Activated T-cell treated with anti-CD3 and anti-CD28 coated beads for 48 hours (primary cell): Measurements from ENCODE around the gene ZNF358.
A peak's percentile ranks its signal among the peaks of the same experiment; 100 is the strongest.

ENCODE experiments used
- DNase-seq: peaks from one replicate; pipeline ENCODE4 v3.0.0-alpha.2; 2020; ENCODE audit warnings: low read depth

ZNF358 gene

DNA sequence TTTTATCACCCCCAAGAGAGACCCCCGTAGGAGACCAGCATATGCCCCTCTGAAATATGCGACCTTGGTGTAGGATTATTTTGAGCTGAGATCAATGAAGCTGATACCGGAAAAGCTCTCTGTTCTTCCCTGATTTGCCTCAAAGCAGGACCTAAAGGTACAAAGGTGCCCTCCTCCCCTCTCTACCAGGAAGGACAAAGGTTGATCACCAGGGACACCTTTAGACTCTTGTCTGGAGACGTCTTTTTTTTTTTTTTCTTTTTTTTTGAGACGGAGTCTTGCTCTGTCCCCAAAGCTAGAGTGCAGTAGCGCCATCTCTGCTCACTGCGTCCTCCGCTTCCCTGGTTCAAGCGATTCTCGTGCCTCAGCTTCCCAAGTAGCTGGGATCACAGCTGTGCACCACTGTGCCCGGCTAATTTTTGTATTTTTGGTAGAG lies 26.3 kb upstream of the ZNF358 start:
- DNase-seq, result no peak

DNA sequence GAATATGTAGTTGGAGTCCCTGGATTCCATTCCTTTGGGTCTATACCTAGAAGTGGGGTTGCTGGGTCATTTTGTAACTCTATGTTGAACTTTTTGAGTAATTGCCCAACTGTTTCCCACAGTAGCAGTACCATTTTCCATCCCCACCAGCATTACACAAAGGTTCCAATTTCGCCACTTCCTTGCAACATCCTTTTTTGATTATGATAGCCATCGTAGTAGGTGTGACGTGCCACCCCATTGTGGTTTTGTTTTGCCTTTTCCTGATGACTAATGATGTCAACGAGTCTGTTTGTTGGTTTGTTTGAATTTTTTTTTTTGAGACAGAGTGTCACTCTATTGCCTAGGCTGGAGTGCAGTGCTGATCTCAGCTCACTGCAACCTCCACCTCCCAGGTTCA lies 23.8 kb upstream of the ZNF358 start:
- DNase-seq, result peak; percentile 51

DNA sequence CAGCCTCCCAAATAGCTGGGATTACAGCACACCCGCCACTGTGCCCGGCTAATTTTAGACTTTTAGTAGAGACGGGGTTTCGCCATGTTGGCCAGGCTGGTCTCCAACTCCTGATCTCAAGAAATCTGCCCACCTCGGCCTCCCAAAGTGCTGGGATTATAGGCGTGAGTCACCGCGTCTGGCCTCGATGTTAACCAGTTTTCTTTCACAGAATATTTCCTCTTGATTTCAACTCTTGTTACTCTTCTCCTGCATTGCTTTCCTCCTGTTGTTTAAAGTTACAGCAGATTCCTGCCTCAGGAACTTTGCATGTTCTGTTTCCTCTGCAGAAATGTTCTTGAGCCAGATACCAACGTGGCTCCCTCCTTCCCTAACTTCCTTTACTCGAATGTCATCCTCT lies 23.3 kb upstream of the ZNF358 start:
- DNase-seq, result no peak

DNA sequence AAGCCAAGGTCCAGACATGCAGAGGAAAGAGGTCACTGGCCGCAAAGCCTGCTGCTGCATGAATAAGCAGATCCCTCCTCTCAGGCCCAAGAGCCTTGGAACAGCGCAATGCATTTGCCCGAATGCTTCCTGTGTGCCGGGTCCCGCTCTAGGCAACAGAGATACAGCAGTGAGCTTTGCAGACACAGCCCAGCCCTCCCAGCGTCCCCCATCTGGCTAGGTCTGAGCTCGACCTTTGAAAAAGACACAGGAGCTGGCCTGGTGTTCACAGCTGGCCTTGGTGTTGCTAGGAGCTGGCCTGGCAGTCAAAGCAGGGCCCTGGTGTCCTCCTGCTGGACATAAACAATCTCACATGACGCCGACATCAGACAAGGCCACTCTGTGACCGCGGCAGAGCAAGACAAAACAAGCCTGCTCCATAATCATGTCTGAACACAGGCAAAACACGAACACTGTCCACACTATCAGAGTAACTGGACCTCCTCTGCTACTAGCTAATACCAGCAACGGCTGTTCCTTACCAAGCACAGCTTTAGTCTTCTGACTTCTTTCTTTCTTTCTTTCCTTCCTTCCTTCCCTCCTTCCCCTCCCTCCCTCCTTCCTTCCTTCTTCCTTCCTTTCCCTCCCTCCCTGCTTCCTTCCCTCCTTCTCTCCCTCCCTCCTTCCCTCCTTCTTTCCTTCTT lies 21.3 kb upstream of the ZNF358 start:
- DNase-seq, result no peak

DNA sequence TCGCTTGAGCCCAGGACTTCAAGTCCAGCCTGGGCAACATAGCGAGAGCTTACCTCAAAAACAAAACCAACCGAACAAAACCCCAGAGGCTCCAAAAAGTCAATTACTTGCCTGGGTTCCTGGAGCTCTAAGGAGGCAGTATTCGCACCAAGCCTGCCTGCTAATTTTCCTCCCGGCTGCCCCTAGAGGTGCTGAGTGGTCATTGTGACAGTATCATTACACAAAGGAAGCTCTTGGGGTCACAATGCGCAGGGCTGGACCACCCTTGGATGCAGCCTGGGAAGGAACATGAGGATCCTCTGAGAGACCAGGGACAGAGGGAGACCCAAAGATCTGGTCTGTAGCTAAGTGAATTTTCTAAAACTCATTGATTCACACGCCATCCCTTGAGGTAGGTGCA lies 18.6 kb upstream of the ZNF358 start:
- no peak for DNase-seq

DNA sequence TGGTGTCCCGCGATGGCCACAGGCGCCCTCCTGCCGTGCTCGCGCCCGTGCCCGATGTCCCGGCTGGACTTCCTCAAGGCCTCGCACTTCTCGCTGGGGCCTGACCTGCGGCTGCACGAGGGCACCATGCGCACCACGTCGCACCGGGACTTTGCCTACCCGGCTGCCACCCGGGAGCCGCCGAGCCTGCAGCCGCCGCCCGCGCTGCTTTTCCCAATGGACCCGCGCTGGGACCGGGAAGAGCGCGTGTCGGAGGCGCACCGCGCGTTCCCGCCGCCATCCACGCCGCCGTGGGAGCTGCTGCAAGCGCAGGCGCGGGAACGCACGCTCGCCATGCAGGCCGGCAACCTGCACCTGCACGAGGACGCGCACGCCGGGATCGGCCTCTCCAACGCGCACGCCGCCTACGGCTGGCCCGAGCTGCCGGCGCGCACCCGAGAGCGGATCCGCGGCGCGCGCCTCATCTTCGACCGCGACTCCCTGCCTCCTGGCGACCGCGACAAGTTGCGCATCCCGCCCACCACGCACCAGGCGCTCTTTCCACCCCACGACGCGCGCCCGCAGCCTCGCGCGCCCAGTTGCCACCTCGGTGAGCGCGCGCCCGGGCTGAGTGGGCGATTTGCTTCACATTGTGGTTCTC lies 15.0 kb upstream of the ZNF358 start:
- peak; percentile 66 for DNase-seq

DNA sequence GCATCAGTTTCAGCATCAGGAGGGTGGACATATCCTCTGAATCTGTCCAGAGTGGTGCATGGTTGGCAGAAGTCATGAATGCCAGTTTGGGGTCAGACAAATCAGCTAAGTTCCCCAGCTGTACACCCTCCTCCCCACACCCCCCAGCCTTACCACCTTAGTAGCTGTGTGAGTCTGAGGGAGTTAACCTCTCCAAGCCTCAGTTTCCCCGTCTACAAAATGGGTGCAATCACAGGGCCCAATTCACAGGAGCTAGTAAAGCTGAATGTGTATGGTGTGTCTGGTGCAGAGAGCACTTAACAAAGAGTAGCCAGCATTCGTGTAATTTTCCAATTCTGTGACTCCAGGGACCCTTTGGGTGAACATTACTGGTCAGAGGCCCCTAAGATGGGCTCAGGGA lies 13.4 kb upstream of the ZNF358 start:
- no peak for DNase-seq

DNA sequence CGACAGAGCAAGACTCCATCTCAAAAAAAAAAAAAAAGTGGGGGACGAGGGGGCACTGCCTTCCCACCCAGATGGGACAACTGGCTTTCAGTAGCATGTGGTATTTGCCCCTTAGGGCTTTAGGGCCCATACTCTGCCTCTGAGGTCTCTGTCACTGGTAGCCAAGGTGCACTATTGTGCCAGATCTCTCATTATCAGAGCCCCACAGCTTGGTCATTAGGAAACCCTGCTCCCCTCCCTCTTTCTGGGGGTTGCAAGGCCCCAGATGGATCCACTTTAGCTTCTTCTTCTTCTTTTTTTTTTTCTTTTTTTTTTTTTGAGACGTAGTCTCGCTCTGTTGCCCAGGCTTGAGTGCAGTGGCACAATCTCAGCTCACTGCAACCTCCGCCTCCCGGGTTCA lies 11.2 kb upstream of the ZNF358 start:
- no peak for DNase-seq

DNA sequence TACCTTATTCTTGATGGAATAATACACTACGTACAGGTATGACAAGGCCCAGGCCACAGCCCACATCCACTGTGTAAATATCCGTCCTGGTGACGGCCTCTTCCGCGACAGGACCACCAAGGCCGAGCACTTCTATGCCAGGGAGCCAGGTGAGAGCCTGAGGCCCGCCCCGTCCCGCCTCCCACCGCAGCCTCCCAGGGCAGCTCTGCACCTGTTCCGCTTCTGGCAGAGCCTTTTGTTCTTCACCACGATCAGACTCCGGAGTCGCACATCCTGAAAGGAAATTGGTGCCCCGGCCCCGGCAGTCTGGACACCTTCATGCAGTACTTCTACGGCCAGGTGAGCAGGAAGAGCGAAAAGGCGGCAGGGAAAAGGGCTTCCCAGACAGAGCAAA lies 10.6 kb upstream of the ZNF358 start:
- DNase-seq, result no peak

DNA sequence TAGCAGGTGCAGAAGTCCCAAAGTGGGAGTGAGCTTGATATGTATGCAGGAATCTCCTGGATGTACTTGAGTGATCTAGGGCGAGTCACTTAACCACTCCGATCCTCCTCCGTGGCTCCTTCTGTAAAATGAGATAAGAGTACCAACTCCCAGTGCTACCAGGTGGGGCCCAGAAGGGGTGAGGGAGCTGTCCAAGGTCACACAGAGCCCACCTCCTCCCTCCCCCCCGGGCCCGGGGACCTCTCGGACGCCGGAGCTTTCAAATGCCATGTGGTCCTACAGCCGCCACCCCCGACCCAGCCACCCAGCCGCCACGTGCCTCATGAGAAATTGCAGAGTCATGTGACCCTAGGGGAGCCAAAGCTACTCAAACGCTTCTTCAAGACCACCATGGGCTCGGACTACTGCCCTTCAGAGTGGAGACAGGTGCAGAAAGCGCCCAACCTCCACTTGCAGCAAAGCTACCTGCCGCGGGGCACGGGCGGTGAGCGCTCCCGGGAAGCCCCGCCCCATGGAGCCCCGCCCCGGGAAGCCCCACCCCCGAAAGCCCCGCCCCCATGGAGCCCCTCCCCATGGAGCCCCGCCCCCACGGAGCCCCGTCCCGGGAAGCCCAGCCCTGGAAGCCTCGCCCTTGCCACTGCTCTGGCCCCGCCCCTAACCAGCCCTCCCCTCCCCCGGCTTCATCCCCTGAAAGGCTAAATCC lies 10.1 kb upstream of the ZNF358 start:
- peak; percentile 30 for DNase-seq

DNA sequence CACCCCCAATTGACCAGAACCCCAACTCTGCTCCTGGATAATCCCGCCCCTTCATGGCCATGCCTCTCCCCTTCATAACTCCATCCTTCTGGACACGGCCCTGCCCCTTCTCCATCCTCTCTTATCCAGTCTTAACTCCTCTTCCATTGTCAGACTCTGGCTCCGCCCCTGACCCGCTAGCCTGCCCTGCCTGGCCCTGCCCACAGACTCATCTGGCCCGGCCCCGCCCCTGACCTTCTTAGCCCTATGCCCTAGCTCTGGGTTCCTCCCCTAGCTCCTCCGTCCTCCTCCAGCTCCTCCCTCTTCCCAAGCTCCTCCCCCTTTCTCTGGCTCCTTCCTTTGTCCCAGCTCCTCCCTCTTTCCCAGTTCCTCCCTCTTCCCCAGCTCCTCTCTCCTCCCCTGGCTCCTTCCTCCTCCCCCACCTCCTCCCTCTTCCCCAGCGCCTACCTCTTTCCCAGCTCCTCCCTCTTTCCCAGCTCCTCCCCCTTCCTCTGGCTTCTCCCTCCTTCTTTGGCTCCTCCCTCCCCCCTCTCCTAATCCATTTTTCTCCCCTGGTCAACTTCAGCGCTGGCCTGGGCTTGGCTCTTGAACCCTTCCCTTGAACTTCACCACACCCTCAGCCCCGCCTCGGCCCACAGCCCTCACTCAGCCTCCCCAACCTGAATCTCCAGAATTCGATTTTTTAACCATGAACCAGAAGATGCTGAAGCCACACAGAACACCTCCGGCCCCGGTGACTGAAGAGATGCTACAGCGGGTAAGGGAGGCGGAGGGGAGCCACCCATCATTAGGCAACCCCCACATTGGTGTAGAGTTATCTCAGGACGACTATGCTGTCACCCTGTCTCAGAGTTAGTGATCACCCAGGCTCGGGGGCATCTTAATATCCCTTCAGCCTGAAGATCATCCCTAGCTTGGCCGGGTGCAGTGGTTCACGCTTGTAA lies 9.2 kb upstream of the ZNF358 start:
- DNase-seq, result peak; percentile 64

DNA sequence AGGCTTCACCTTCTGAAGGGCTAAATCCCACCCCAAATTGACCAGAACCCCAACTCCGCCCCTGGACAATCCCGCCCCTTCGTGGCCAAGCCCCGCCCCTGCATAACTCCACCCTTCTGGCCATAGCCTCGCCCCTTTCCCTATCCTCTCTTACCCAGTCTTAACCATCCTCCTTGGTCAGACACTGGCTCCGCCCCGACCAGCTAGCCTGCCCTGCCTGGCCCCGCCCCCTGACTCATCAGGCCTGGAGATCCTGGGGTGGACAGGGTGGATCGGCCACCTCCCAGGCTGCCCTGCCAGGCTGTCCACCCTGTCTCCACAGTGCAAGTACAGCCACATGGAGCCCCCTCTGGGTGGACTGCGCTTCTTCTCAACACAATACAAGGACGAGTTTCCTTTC lies 8.0 kb upstream of the ZNF358 start:
- DNase-seq, result peak; percentile 38

DNA sequence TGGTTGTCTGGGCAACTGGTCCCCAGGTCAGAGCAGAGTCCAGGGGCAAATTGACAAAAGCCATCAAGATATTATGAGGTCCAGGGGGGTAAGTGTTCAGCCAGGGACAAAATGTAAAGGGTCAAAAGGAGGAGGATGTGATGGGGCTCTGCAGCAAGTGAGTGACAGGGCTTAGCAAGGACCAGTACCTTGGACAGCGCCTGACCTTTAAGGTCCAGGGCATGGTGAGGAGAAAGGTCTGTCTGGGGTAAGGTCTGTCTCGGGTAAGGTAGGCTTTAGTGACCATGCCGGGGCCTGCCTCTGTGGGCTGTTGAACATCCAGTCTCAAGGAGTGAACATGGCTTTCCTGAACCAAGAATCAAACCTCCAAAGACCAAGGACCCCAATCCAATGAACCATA lies 6.3 kb upstream of the ZNF358 start:
- no peak for DNase-seq

DNA sequence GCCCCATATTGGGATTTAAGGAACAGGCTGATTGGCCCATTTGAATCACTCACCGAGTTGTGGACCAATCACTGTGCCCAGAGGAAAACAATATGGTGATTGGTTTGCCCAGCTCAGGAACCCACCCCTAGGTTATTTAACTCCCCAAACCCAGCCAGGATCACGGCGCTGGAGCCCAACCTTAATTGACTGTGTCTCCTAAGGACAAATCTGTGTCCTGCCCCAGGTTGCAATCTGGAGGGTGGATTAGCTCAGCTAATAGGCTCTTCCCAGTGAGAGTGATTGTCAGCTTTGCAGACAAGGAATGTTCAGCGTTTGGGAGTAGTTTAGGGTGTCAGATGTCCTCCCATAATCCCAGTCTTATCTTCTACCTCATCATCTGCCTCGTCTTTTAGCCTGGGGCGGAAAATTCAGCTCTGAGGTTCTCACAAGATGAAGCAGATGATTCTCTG lies 3.5 kb upstream of the ZNF358 start:
- no peak for DNase-seq

DNA sequence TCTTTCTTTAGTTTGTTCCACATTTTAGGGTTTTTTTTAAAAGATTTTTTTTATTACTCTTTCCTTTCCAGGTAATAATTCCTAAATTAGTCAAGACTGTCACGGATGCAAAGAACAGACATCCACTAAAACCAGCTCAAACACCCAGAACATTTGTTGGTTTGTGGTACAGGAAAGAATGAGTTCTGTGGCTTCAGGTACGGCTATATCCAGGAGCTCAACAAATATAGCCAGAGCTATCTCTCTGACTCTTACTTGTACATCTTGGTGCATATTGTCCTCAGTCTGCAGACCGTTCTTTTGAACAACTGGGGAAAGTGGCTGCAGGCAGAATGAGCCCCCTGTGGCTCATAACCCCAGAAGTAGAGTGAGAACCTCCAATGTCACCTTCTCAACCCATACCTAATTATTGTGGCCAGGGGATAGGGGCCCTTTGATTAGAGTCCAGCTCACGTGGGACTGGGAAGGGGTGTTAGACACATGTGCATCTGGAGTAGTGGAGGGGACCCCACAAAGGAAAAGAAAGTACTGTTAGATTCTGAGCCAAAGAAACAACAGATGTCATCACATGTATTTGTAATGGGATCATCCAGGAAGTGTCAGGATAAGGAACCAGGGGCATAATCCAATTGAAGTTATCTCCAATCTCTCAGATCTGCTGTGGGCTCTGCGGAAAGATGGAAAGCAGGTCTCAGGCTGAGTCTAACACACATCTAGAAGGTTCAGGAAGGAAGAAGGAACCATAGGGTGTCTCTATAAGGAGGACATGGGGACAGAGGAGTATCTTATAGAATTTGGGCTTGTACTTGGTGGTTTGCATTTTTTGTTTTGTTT lies 1.9 kb upstream of the ZNF358 start:
- no peak for DNase-seq

DNA sequence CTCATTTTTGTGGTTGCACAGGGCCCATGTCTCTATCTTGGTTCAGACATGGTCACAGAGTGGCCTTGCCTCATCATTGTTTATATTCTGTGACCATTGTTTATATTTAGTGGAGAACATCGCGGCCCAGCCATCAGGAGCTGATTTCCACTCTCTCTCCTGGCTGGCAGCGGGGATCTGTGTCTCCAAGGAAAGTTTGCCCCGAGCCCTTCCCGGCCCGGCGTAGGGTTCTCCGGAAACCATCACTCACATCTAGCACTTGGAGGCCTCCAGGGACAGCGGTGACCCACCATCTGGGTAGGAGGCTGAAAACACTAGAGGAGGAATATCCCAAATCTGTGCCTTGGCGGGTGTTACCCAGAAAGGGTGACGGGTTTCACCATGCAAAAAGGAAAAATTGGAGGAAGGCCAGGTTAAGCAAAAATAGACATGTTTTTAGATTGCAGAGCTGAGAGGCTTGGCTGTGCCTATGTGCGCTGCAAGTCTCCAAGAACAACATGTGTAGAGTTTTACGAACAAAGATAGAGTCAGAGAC lies 726 bp upstream of the ZNF358 start:
- no peak for DNase-seq

DNA sequence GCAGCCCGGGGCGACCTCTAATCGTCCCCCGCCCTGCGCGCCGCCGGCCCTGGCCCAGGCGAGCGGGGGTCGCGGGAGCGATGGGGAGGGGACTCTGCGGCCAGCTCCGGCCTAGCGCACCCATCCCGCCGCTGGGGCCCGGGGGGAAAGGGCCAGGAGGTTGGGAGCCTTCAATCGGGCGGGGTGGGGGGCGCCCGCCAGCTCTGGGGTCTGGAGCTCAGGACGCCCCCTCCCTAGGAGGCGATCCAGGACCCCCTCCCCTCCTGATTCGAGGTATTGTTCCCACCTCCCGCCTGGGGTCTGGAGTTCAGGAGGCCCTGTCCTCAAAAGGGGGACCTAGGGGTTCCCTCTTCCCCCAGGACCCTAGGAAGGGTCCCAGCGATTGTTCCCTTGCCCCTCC lies 430 bp downstream of the ZNF358 start:
- no peak for DNase-seq

DNA sequence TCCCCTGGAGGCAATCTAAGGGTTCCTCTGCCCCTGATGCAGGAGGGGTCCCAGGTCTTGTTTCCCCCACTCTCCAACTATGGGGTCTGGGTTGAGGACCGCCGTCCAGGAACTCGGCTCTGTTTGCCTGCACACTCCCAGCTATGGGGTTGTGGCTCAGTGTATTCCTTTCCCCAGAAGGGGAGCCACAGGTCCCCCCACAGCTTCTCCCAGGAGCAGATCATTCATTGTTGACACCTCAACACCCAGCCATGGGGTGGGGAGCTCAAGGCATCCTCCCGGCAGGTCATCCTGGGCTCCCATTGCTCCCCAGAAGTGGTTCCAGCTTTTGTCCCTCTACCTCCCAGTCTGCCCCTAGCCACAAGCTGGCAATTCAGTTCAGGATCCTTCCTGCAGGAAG lies 975 bp downstream of the ZNF358 start:
- no peak for DNase-seq

DNA sequence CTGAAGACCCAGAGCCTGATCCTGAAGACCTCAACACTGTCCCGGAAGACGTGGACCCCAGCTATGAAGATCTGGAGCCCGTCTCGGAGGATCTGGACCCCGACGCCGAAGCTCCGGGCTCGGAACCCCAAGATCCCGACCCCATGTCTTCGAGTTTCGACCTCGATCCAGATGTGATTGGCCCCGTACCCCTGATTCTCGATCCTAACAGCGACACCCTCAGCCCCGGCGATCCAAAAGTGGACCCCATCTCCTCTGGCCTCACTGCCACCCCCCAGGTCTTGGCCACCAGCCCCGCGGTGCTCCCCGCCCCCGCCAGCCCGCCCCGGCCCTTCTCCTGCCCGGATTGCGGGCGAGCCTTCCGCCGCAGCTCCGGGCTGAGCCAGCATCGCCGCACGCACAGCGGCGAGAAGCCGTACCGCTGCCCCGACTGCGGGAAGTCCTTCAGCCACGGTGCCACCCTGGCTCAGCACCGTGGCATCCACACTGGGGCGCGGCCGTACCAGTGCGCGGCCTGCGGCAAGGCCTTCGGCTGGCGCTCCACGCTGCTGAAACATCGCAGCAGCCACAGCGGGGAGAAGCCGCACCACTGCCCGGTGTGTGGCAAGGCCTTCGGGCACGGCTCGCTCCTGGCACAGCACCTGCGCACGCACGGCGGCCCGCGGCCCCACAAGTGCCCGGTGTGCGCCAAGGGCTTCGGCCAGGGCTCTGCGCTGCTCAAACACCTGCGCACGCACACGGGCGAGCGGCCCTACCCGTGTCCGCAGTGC lies 3.6 kb downstream of the ZNF358 start:
- DNase-seq, result no peak
